Fibroblast of skin of left biceps (primary cell): Measurements from ENCODE around the gene COL4A5.
"Not testable (repeated sequence)": the region's sequence is repeated elsewhere in the genome, so short reads cannot be mapped to it uniquely, and the experiment has no call there.

Experiments
- DNase-seq, 2 experiments: peaks; one replicate each; pipeline ENCODE4 v3.0.0-alpha.2; 2013; ENCODE audit warnings: low read depth in 2 of 2

COL4A5 gene

GRCh38 chrX:108456971-108457477 is 17.4 kb downstream of the COL4A5 start:
- DNase-seq: no peak

GRCh38 chrX:108464604-108465003 is 25.0 kb downstream of the COL4A5 start:
- no peak for DNase-seq

GRCh38 chrX:108468486-108468885 is 28.8 kb downstream of the COL4A5 start:
- DNase-seq: peak; percentile 51 to 63

DNA sequence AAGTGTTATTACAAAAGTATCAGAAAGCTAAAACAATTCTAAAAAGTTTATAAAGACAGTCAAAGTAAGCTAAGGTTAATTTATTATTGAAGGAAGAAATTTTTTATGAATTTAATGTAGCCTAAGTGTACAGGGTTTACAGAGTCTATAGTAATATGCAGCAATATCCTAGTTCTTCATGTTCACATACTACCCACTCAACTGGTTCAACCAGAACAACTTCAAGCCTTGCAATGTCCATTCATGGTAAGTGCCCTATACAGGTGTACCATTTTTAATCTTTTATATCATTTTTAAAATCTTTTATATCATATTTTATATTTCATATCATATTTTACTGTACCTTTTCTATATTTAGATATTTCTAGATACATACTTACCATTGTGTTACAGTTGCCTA is 34.3 kb downstream of the COL4A5 start:
- DNase-seq: no peak

DNA sequence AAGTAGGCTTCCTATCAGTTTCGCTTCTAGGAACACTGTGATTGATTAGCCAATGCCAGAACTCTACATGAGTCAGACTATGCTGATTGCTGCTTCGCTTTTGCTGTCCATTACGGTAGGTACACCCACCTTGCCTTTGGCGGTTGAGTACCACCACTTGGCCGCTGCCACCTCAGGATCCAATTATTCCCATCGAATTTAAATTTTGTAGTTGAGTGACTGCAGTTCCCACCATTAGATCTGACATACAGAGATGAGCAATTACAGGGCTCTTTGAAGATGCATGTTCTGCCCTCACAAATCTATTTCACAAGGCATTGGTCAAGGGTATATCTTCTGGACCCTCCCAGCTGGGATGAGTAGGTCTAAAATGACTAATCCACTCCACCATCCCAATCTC is 41.9 kb downstream of the COL4A5 start:
- DNase-seq: not testable (repeated sequence)

GRCh38 chrX:108484251-108484650 is 44.6 kb downstream of the COL4A5 start:
- no peak for DNase-seq

GRCh38 chrX:108485960-108486359 is 46.3 kb downstream of the COL4A5 start:
- DNase-seq: no peak

- DNase-seq: no peak
These were observed 54.9 kb downstream of the COL4A5 start for GRCh38 chrX:108494406-108495090.

GRCh38 chrX:108511721-108512120 is 72.1 kb downstream of the COL4A5 start:
- DNase-seq: no peak

DNA sequence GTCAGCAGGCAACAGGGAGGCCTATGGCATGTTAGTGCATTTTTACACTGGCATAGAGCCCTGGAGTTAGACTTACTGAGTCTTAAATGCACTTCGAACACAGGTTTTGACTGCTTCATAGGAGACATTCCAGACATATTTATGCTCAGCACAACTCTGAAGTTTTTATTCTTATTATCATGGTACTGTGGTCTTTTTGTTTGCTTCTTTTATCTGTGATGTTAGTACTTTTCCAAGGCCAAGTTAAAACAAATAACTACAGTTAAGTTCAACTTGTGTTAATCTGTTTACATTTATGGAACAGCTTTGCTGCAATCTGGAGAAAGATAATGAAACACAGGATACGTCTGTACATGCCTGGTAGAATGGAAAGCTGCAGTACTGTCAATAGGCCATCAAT is 76.5 kb downstream of the COL4A5 start:
- DNase-seq: no peak

- no peak for DNase-seq
These were observed 88.1 kb downstream of the COL4A5 start for GRCh38 chrX:108527724-108528123.

DNA sequence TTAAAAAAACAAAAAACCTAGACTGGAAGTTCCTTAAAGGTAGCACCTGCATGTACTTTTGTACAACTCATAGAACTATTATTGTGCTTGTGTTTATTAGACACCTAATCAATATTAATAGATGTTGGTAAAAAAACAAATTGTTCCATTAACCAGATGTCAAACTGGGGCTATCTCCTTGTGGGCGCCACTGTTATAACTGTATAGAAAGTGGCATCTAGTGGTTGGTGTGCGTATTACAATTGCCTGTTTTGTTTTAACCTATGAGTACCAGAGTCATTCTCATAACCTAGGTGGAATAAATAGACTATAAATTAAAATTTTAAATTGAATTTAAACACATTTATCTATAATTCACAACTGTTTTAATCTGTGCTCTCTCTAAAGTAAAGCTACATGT is 97.4 kb downstream of the COL4A5 start:
- DNase-seq: no peak

- no peak for DNase-seq
These were observed 101.6 kb downstream of the COL4A5 start for GRCh38 chrX:108541286-108541685.

GRCh38 chrX:108557580-108557979 is 117.9 kb downstream of the COL4A5 start:
- DNase-seq: no peak

GRCh38 chrX:108558217-108558616 is 118.6 kb downstream of the COL4A5 start:
- DNase-seq: no peak

- DNase-seq: no peak
These were observed 133.5 kb downstream of the COL4A5 start for GRCh38 chrX:108573136-108573535.

DNA sequence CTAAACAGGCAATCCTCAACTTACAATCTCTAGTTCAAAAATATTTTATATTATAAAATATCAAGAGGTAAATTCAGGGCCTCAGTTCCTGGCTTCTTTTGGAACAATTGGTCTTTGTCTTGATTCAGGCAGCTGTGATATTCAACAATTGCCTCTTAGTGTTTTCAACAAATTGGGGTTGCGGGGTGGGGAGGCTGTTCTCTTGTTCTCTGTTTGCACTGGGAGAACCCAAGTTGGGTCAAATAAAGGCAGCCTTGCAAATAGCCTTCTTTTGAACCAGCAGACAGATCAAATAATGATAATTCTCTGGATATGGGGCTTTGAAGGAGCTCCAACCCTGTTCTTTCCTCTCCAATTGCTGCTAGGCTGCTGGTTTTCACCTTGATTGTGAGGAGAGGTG is 142.5 kb downstream of the COL4A5 start:
- DNase-seq: no peak

GRCh38 chrX:108584617-108585211 is 145.1 kb downstream of the COL4A5 start:
- DNase-seq: no peak

DNA sequence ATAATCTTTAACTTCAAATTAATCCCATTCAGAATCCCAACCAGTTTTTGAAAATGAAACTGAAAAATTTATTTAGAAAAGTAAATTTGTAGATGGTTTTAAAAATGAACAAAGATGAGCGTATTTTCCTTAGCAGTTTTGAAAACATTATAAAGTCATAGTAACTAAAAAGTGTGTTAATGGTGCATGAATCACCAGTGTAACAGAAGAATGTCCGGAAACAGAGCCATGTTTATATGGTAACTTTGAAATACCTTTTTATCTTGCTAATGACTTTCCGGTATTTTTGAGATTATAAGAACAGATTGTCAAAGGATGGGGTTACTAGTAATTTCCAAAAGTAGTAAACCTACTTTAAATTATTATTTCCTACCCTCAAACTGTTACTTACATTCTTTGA is 150.9 kb downstream of the COL4A5 start:
- DNase-seq: no peak

- no peak for DNase-seq
These were observed 161.6 kb downstream of the COL4A5 start for GRCh38 chrX:108601276-108601675.

DNA sequence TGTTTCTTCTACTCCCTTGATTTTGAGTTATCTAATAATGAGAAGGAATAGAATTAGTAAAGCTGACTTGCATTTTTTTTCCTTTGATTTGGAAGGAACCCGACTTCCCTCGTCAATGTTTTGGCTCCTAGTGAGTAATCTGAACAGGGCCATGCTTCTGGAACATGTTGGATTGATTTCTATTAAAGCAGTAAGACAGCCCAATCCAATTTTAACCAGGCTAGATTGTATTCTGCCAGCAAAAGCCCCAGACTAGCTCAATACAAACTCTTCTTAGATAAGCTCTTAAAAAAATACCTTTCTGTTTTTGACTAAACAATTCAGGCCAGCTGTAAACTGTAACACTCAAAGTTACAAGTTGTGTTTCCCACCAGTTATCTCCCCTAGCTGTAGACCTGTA is 170.5 kb downstream of the COL4A5 start:
- DNase-seq: no peak

DNA sequence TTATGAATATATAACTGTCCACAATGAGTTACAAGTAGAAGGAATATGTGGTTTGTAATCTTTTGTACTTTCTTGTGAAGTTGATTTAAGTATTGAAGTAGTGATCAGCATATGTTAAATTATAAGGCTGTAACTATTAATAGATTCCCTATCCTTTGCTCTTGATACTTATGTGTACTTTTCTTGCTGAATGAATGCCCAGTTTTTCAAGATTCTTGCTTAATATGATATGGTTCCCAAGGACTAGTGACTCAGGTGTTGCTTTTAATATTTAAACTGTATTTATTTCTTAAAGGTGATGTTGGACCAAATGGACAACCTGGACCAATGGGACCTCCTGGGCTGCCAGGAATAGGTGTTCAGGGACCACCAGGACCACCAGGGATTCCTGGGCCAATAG is 175.0 kb downstream of the COL4A5 start:
- DNase-seq: no peak

- DNase-seq: no peak
These were observed 201.2 kb downstream of the COL4A5 start for GRCh38 chrX:108640817-108641216.
